PC-9 (cell line): ENCODE measurements around the gene ARHGEF7. TPM values are rescaled to one million over a fixed set of nuclear protein-coding genes. Genes with fewer than 3 reads are reported as not detected.

Experiments
- BruUV-seq: library from RNA; stranded (reverse); fragments of 400-500 nt; replicated peaks from 2 replicates; lab custom pipeline; 2021; lab: Mats Ljungman, UMichigan
- CTCF ChIA-PET: fragments of 300-600 bp; sonication (Branson Sonifier 250); formaldehyde crosslinking; loops from one replicate; lab custom pipeline; 2022; ENCODE audit warnings: antibody characterized with exemption; lab: Charles Lee
- POLR2A ChIA-PET: fragments of 300-600 bp; sonication (Branson Sonifier 250); formaldehyde crosslinking; loops from one replicate; lab custom pipeline; 2022; ENCODE audit warnings: antibody characterized with exemption; ENCODE audit not compliant: unreplicated experiment; lab: Charles Lee
- DNase-seq, 2 experiments: peaks; one replicate each; pipeline versions ENCODE4 v3.0.0 to v3.0.0-alpha.2; 2015 to 2022; ENCODE audit warnings: mixed read lengths in 1 of 2
- H2AFZ ChIP-seq: fragments of 200-600 bp; sonication (generic); 2 replicates; pipeline ENCODE4 v1.8.1; 2017; ENCODE audit warnings: antibody characterized with exemption
- H3F3A ChIP-seq: fragments of 200-600 bp; sonication (generic); 2 replicates; pipeline ENCODE4 v1.8.1; 2017; ENCODE audit warnings: antibody characterized with exemption, mild to moderate bottlenecking, low read depth; ENCODE audit not compliant: insufficient read depth
- H3K27ac ChIP-seq: fragments of 200-600 bp; sonication (generic); 2 replicates; pipeline ENCODE4 v1.6.1; 2016; ENCODE audit warnings: mixed run types
- H3K27me3 ChIP-seq: fragments of 200-600 bp; sonication (generic); 2 replicates; pipeline ENCODE4 v1.6.1; 2016; ENCODE audit warnings: low read depth, mixed run types; ENCODE audit not compliant: insufficient read depth
- H3K36me3 ChIP-seq: fragments of 200-600 bp; sonication (generic); 2 replicates; pipeline ENCODE4 v1.6.1; 2016; ENCODE audit warnings: low read depth, mixed run types
- H3K4me1 ChIP-seq: fragments of 200-600 bp; sonication (generic); replicated peaks from 2 replicates; pipeline ENCODE4 v1.6.1; 2016; ENCODE audit warnings: mixed run types; ENCODE audit not compliant: insufficient read depth
- H3K4me2 ChIP-seq: fragments of 200-600 bp; sonication (generic); 2 replicates; pipeline ENCODE4 v1.6.1; 2017; ENCODE audit warnings: mixed run types
- H3K4me3 ChIP-seq: fragments of 200-600 bp; sonication (generic); 2 replicates; pipeline ENCODE4 v1.6.1; 2016; ENCODE audit warnings: mixed run types
- H3K79me2 ChIP-seq: fragments of 200-600 bp; sonication (generic); 2 replicates; pipeline ENCODE4 v1.6.1; 2017; ENCODE audit warnings: low read depth, mixed run types
- H3K9me2 ChIP-seq: fragments of 200-600 bp; sonication (generic); 2 replicates; pipeline ENCODE4 v1.8.1; 2017; ENCODE audit warnings: mild to moderate bottlenecking; ENCODE audit not compliant: insufficient read depth
- H3K9me3 ChIP-seq: fragments of 200-600 bp; sonication (generic); 2 replicates; pipeline ENCODE4 v1.8.1; 2016; ENCODE audit warnings: low read depth; ENCODE audit not compliant: insufficient read depth
- H4K20me1 ChIP-seq: fragments of 200-600 bp; sonication (generic); 2 replicates; pipeline ENCODE4 v1.8.1; 2017; ENCODE audit not compliant: insufficient read depth
- EZH2 ChIP-seq: fragments of 200-600 bp; sonication (generic); IDR thresholded peaks from 2 replicates; pipeline ENCODE4 v1.8.0; 2017; ENCODE audit warnings: antibody characterized with exemption, low read depth
- intact Hi-C: fragments of 100-400 bp; cut with micrococcal nuclease; formaldehyde crosslinking; loops from one replicate; pipeline ENCODE4 v1.10.0; 2022; ENCODE audit not compliant: unreplicated experiment
- total RNA-seq: library from RNA; stranded (reverse); gene quantifications from 2 replicates; pipeline ENCODE4 v1.2.3, GENCODE V29; 2021
- TF ChIP-seq, protein P1 (sequence below): fragments of 200-600 bp; sonication (generic); conservative IDR thresholded peaks from 2 replicates; pipeline ENCODE4 v1.6.1; 2017; ENCODE audit warnings: mixed run types, antibody characterized with exemption, mild to moderate bottlenecking, moderate library complexity

The ARHGEF7 gene
- total RNA-seq, 1 experiment from 2014 or later = 37.0 TPM

DNA sequence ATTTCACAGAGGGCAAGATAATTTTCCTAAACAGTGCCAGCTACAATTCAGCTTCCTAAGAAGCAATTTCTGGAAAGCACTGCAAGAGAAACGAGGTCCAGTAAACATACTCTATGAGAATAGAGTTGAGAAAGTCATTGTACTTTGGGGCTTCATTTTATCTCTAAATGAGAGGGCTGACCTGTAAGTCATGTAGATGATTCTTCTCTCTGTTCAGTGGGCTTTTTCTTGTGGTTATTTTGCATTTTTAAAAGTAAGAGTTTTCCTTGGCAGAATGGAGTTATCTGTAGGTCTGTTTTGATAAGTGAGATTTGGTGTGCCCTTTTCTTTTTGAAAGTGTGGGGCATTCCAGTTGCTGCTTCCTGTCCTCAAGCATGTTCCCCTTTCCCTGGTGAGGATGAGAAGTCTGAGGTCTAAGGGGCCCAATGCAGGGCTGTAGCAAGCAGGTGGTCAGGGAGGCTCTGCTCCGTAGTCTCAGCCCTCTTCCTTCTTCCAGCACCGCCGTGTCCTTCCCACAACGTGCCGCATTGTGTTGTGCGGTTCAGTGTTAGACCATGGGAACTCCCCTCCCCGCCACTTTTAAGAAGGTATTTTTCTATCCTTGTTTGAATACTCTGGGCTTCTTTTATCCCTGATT is 86.3 kb downstream of the ARHGEF7 start:
- ChIA-PET CTCF (no interaction called here), POLR2A (no interaction called here)
- no peak overlapping the region for H3K4me2 ChIP-seq
- H3K4me1 ChIP-seq = no peaks in the 10 kb centered on the region
- H3K27me3 ChIP-seq = no peaks in the 10 kb centered on the region
- H3K79me2 ChIP-seq = peaks cover 29% of the 10 kb centered on the region
- H3K27ac ChIP-seq = no peak overlapping the region
- no peak overlapping the region for H2AFZ ChIP-seq
- no peaks in the 10 kb centered on the region for H3F3A ChIP-seq
- DNase-seq = no peak
- no peak for TF ChIP-seq EZH2
- TF ChIP-seq, protein P1, sequence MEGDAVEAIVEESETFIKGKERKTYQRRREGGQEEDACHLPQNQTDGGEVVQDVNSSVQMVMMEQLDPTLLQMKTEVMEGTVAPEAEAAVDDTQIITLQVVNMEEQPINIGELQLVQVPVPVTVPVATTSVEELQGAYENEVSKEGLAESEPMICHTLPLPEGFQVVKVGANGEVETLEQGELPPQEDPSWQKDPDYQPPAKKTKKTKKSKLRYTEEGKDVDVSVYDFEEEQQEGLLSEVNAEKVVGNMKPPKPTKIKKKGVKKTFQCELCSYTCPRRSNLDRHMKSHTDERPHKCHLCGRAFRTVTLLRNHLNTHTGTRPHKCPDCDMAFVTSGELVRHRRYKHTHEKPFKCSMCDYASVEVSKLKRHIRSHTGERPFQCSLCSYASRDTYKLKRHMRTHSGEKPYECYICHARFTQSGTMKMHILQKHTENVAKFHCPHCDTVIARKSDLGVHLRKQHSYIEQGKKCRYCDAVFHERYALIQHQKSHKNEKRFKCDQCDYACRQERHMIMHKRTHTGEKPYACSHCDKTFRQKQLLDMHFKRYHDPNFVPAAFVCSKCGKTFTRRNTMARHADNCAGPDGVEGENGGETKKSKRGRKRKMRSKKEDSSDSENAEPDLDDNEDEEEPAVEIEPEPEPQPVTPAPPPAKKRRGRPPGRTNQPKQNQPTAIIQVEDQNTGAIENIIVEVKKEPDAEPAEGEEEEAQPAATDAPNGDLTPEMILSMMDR = no peak
- peaks cover 33% of the 10 kb centered on the region for H4K20me1 ChIP-seq
- H3K9me3 ChIP-seq = 0 out of 2 replicates have a peak, but pooled peaks cover 3% of the 10 kb centered on the region
- H3K4me3 ChIP-seq = no peak overlapping the region
- H3K9me2 ChIP-seq = no peaks in the 10 kb centered on the region
- no TSS peak for BruUV-seq
- intact Hi-C loops = no loop called here
- no peaks in the 10 kb centered on the region for H3K36me3 ChIP-seq

DNA sequence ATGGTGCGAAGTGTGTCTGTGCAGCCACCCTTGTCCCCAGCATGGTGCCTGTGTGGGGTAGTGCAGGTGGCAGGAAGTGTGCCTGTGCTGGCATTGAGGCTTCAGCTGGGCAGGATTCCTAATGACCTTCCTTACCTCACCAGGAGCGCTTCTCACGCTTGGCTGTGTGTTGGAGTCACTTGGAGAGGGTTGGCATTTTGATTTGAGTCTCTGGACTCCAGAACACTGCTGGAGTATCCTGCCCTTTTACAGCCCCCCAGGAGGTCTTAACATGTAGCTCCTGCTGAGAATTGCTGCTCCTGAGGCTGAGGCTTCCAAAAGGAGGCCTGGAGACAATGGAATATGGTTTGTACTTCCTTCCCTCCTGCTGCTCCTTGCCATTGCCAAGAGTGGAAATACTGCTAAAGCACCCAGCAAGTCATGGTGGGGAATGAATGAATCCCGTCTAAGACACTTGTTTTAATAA is 87.1 kb downstream of the ARHGEF7 start:
- Histone ChIP-seq H3K36me3 (no peaks in the 10 kb centered on the region), H2AFZ (no peak overlapping the region), H3K4me1 (no peaks in the 10 kb centered on the region), H3F3A (no peaks in the 10 kb centered on the region), H3K27ac (no peak overlapping the region), H3K79me2 (peaks cover 29% of the 10 kb centered on the region), H3K27me3 (no peaks in the 10 kb centered on the region), H3K9me3 (0 out of 2 replicates have a peak, but pooled peaks cover 3% of the 10 kb centered on the region), H3K4me3 (no peak overlapping the region), H3K9me2 (no peaks in the 10 kb centered on the region), H3K4me2 (no peak overlapping the region), H4K20me1 (peaks cover 33% of the 10 kb centered on the region)
- TF ChIP-seq EZH2 = no peak
- TF ChIP-seq, protein P1 = no peak
- intact Hi-C loops = no loop called here
- DNase-seq = no peak
- POLR2A ChIA-PET = no interaction called here
- CTCF ChIA-PET = no interaction called here
- no TSS peak for BruUV-seq

DNA sequence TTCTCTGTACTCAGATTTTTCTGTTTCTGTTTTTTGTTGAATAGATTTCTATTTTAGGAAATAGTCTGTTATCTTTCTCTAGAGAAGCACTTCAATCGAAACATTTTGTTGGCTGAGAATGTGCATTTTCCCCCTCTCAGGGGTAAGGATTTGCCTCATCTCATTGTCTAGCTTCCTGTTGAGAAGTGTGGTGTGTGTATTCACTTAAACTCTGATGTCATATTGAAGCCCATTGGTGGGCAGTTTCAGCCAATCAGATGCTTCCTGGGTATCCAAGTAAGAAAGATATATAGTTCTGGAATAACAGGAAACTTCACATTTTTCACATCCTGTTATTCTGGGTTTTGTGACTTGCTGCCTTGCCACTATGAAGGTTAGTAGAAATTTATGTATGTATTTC is 87.6 kb downstream of the ARHGEF7 start:
- H3K9me2 ChIP-seq = no peaks in the 10 kb centered on the region
- no peaks in the 10 kb centered on the region for H3K9me3 ChIP-seq
- H4K20me1 ChIP-seq = peaks cover 33% of the 10 kb centered on the region
- no TSS peak for BruUV-seq
- no peak overlapping the region for H2AFZ ChIP-seq
- no peaks in the 10 kb centered on the region for H3F3A ChIP-seq
- no peak overlapping the region for H3K27ac ChIP-seq
- H3K4me2 ChIP-seq = no peak overlapping the region
- intact Hi-C loops = no loop called here
- POLR2A ChIA-PET = no interaction called here
- CTCF ChIA-PET = no interaction called here
- H3K36me3 ChIP-seq = no peaks in the 10 kb centered on the region
- H3K79me2 ChIP-seq = peaks cover 29% of the 10 kb centered on the region
- H3K27me3 ChIP-seq = no peaks in the 10 kb centered on the region
- no peak overlapping the region for H3K4me3 ChIP-seq
- H3K4me1 ChIP-seq = no peaks in the 10 kb centered on the region
- no peak for TF ChIP-seq EZH2
- TF ChIP-seq, protein P1 = no peak
- no peak for DNase-seq
